Testis (tissue), 2 donors: ENCODE results near the gene ZNF521.

ENCODE experiments used
- CTCF ChIP-seq, 3 experiments: fragments of 450-650 bp in 2 of 3; fragments of 200-600 bp in 1 of 3; sonication (generic) in 1 of 3; IDR thresholded peaks; one replicate each; pipeline ENCODE4 v1.5.1; 2016 to 2019; ENCODE audit warnings: antibody characterized with exemption in 3 of 3, mild to moderate bottlenecking in 2 of 3, moderate library complexity in 1 of 3
- POLR2A ChIP-seq: fragments of 450-650 bp; IDR thresholded peaks from one replicate; pipeline ENCODE4 v1.6.1; 2017; ENCODE audit warnings: antibody characterized with exemption, mild to moderate bottlenecking, moderate library complexity

GRCh38 chr18:25373432-25374179 lies 21.6 kb upstream of the ZNF521 start:
- TF ChIP-seq CTCF (IDR thresholded peaks at IDR 0.05), result no peak
- no peak for TF ChIP-seq POLR2A
